AG09309 (cell line): ENCODE data around the gene KIAA1671.

Source experiments
- DNase-seq: peaks from one replicate; pipeline ENCODE4 v3.0.0-alpha.2; 2010; ENCODE audit warnings: low read depth
- H3K4me3 ChIP-seq: 2 replicates; pipeline ENCODE4 v1.5.1; 2011; ENCODE audit warnings: mild to moderate bottlenecking, low read depth, low read length, moderate library complexity; ENCODE audit not compliant: control insufficient read depth
- TF ChIP-seq, protein P1 (sequence below): IDR thresholded peaks from 2 replicates; pipeline ENCODE4 v1.5.1; 2011; ENCODE audit warnings: mild to moderate bottlenecking, low read depth, low read length, inconsistent platforms; ENCODE audit not compliant: insufficient read depth, control insufficient read depth; ENCODE audit errors: missing control alignments

The KIAA1671 gene

DNA sequence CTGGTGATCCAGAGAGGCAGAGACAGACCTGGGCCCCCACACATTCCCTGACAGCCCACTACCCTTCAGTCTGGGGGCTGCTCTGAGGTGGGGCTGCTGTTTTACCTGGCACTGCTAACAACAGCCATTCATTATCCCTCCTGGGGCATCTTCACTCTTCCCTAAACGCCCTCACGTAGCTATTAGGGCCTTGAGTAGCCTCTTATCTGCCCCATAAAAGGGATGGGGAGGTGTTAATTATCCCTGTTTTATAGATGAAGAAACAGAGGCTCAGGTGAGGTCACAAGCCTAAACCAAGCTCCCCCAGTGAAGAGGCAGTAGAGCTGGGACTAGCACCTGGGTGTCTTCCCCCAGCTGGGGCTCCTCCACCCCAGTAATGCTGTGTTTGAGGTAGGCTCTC is 79.5 kb downstream of the KIAA1671 start:
- no peak for DNase-seq
- no peak overlapping the region for H3K4me3 ChIP-seq

DNA sequence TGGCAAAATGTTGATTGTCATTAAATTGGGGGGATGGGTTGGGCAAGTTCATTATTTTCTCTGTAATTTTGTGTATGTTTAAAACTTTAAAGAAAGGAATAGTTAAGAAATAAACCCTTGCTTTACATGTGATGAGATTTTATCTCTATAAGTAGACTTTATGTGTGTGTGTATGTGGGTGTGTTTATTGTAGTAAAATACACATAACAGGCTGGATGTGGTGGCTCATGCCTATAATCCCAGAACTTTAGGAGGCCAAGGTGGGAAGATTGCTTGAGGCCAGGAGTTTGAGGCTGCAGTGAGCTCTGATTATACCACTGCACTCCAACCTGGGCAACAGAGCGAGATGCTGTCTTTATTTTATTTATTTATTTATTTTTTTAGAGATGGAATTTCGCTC is 83.2 kb downstream of the KIAA1671 start:
- TF ChIP-seq, protein P1, sequence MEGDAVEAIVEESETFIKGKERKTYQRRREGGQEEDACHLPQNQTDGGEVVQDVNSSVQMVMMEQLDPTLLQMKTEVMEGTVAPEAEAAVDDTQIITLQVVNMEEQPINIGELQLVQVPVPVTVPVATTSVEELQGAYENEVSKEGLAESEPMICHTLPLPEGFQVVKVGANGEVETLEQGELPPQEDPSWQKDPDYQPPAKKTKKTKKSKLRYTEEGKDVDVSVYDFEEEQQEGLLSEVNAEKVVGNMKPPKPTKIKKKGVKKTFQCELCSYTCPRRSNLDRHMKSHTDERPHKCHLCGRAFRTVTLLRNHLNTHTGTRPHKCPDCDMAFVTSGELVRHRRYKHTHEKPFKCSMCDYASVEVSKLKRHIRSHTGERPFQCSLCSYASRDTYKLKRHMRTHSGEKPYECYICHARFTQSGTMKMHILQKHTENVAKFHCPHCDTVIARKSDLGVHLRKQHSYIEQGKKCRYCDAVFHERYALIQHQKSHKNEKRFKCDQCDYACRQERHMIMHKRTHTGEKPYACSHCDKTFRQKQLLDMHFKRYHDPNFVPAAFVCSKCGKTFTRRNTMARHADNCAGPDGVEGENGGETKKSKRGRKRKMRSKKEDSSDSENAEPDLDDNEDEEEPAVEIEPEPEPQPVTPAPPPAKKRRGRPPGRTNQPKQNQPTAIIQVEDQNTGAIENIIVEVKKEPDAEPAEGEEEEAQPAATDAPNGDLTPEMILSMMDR, result no peak
- no peak overlapping the region for H3K4me3 ChIP-seq
- no peak for DNase-seq

More for the DNA sequence above, 79.5 kb downstream of the KIAA1671 start:
- TF ChIP-seq, protein P1, result no peak

GRCh38 chr22:25038239-25038638 is 85.7 kb downstream of the KIAA1671 start:
- H3K4me3 ChIP-seq, result no peak overlapping the region
- no peak for DNase-seq
- TF ChIP-seq, protein P1, result no peak

GRCh38 chr22:25038771-25039170 is 86.3 kb downstream of the KIAA1671 start:
- TF ChIP-seq, protein P1, result no peak
- H3K4me3 ChIP-seq, result no peak overlapping the region
- no peak for DNase-seq

DNA sequence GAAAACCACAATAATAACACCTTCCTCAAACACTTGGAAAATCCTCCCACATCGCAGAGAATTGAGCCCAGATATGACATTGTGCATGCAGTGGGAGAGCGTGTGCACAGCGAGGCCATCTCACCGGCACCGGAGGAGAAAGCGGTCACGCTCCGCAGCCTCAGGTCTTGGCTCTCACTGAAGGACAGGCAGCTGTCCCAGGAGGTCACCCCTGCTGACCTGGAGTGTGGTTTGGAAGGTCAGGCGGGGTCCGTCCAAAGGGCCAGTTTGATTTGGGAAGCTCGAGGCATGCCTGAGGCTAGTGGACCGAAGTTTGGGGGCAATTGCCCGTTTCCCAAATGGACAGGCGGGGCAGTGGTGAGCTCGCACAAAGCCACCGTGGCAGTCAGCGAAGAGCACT is 86.7 kb downstream of the KIAA1671 start:
- no peak overlapping the region for H3K4me3 ChIP-seq
- TF ChIP-seq, protein P1, result no peak
- DNase-seq, result no peak

- H3K4me3 ChIP-seq, result no peak overlapping the region
- DNase-seq, result no peak
- TF ChIP-seq, protein P1, result no peak
Measured at GRCh38 chr22:25039754-25040153, 87.2 kb downstream of the KIAA1671 start.

GRCh38 chr22:25045159-25045558 is 92.6 kb downstream of the KIAA1671 start:
- no peak overlapping the region for H3K4me3 ChIP-seq
- DNase-seq, result no peak
- TF ChIP-seq, protein P1, result no peak
